Hepatocyte (in vitro differentiated cells): ENCODE results near the gene RPL27A.

Source experiments
- CTCF ChIP-seq: fragments of 200-600 bp; sonication (generic); IDR thresholded peaks from 2 replicates; pipeline ENCODE4 v1.5.1; 2016; ENCODE audit warnings: antibody characterized with exemption, mild to moderate bottlenecking; ENCODE audit not compliant: poor library complexity
- EZH2 ChIP-seq: fragments of 200-600 bp; sonication (generic); IDR thresholded peaks from 2 replicates; pipeline ENCODE4 v1.6.1; 2016; ENCODE audit warnings: antibody characterized with exemption, mild to moderate bottlenecking, borderline replicate concordance

GRCh38 chr11:8650401-8650990, 32.1 kb upstream of the RPL27A start:
- TF ChIP-seq CTCF (no peak), EZH2 (no peak)
